ENCODE measurements around the gene CDPF1.

Gene CDPF1

DNA sequence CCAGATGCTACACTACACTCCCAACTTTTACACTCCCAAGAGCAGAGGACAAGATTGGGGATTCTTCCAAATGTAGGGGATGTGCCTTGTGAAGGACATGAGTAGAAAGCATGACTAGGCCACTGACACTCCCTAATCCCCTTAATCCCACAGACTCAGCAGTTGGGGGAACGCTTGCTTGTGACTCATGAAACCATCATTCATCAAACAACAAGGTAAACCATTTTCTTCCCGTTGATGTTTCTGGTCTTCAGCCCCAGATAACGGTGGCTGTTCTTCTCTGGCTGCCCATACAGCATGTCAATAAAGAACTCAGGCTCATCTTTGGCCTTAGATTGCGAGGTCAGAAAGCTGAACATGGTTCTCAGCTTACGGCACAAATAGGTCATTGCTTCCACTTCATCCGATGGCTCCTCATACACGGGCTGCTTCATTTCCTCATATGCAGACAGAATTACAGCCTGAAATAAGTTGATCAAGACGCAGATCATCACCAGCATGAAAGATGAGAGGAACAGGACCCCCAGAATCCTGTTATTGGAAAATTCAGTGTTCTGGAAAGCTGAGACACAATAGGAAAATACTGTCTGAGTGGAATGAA lies 6.4 kb upstream of the CDPF1 start:
- DNase-seq = no peak

DNA sequence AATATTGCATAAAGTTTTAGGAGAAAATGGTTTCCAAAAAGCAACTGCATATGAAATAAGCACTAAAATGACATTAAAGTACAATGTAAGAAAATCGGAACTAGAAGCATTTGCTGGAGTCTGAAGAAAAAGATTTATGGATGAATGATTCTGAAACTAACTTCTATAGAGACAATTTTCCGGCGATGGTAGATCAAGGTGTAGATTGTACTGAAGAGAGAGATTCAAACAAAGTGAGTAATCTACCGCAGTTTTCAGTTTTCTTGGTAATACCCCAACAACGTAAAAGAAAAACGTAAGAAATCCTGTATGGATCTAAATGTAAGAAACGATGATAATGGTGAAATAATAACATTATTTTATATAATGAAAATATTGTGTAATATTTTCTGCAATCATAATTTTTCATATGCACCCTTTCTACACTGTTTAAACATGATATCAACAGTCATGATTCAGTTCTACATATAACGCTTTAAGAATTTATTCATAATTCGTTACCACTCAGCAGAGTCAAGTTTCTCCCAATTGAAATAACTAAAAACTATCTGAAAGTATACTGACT lies 1.8 kb upstream of the CDPF1 start:
- DNase-seq = no peak

DNA sequence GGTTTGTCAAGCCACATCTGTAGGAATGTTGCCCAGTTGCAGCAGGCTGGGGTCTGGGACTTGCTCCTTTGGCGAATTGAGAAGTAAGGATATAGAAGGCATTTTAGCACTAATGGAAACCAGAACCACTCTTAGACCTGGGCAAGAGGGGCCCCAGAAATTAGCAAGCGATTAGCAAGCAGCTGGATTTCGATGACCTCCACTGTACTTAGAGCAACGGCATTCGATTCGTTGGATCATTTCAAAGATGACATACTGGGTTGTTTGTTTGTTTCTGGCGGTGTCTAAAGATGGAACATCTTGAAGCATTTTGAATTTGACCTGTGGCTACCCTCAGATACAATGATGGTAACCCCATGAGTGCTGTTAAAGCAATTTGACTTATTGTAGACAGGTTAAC lies 1.2 kb upstream of the CDPF1 start:
- DNase-seq = no peak

DNA sequence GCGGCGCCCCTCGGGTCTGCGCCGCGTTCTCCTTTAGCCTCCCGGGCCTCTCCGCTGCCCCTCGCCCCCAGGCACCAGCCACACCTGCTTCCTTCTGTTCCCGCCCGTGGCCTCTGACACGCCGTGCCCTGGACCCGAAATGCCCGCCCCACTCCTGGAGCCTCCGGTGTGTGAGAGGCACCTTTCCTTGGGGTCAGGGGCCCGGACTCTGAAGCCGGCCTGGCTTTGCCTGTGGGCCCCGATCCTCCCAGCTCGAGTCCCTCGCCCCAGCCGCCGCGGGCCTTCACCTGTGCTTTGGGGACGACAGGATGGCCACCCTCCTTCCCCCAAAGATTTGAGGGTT lies 661 bp upstream of the CDPF1 start:
- no peak for DNase-seq

DNA sequence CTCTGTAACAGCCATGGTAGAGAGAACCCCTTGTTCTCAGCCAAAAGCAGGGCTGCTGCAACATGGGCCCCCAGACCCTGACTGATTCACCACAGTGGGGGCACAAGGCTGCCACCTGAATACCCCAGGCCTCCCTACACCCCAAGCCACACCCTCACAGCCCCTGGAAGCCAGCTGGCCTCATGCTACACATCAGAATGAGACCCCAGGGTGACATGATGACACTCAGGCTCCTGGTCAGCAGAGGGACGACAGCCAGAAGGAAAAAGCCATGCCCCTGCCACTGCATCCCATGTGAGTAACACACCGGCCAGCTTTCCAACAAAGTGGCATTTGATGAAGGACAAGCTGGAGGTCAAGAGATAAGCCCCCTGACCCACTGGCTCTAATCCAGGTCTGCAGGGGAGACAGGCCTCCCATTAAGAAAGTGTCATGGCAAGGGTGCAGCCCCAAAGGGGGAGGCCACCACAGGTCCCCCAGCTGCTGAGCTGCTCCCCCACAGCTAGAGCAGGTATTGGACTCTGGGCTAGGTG lies 2.6 kb downstream of the CDPF1 start:
- no peak for DNase-seq

DNA sequence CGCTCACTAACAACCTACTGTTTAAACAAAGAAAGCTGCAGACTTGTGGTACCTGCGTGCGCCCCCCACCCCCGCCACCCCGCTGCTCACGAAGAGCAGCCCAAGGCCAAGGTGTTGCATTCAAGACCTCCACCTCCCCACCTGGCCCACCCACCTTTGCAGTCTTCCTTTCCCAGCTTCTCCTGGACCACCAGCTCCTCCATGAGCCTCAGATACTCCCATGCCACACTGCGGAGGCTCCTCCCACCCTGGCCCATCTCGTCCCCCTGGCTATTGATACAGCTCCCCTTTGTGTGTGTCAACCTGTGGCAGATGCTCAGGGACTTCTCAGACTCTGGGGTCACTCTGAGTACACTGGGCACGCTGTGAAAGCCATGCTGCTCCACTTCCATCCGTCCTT lies 3.9 kb downstream of the CDPF1 start:
- DNase-seq = no peak

DNA sequence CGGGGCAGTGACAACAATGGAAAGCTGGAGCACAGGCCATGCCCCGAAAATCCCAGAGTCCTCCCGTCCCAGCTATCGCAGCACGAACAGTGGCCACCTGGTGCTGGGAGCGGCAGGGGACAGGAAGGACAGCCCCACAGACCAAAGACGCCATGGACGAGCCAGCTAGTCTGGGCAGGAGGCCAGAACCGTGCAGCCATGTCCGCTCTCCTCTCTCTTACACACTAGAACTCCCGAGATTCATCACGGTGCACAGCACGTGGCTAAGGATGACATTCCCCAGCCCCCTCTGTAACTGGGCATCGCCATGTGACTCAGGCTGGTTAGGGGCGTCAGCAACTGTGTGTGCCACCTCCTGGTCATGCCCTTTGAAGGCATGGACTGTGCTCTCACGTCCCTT lies 4.6 kb downstream of the CDPF1 start:
- no peak for DNase-seq

DNA sequence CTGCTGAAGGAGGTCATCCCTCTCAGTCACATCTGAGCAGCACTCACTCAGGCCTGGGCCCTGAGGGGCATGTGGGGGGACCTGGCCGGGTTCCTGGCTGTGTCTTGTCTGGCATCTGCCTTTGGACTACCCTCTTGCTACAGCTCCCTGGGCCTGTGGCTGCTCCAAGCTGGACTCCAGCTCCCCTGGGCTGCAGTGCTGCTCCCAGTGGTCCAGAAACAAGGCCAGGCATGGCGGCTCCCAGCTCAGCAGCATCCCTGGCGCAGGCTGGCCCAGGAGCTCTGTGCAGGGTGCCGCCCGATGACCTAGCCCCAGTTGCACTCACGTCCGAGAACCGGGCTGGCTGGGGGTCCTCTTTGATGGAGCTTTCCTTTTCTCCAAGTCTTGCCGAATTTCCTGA lies 5.3 kb downstream of the CDPF1 start:
- no peak for DNase-seq

DNA sequence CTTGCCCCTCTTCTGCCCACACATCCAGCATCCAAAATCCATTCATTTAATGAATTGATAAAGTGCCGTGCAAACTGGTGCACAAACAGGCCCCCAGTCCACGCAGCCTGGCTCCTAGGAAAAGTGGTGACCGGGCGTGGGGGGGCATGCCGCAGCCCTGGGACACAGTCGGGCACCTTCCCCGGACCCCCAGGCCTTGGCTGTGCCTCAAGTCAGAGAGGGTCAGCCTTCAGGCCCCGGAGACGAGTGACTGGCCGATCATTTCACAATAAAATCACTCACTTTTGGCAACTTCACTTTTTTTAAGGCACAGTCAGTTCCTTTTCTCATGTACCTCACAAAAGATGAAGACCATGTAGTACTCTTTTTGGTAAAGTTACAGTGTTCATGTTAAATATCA lies 8.0 kb downstream of the CDPF1 start:
- DNase-seq = no peak

DNA sequence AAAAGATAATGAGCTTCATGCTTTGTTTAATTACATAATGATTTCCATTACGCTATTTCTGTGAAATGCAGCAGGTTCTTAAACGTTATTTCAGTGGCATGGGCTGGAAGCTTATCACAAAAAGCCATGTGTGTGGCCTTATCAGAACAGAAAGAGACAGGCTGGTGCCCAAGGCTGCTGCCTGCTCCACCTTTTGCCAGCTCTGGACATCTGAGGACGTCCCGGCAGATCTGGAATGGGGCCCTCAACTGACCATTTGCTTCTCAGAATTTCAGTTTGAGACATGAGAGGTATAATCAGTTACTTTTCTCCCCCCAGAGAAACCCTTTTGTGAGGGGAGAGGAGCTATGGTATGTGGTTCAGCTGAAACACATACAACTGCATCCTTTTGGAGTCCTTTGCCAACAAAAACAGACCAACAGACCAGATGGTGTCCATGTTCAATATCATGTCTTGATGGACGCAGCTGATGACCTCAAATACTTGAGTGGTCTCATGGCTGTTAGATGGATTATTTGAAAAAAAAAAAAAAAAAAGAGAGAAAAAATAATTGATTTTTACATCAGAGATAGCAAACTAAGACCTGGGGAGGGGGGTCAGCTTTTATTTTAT lies 8.6 kb downstream of the CDPF1 start:
- no peak for DNase-seq

DNA sequence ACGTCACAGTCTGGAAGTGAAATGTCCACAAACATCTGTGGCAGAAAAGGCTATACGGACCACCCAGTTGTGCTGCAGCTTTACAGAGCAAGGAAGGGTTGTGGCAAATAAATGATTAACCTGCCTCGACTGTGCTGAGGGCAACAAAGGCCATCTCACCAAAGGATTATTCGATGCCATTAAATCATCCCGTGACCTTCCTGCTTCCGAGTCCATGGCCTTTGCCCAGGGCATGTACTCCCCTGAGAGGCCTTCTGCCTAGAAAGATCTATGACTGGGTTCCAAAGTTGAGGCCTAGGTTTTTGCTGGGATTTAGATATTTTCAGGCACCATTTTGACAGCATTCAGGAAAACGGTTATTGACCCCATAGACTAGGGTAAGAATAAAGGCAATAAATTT lies 9.2 kb downstream of the CDPF1 start:
- no peak for DNase-seq

DNA sequence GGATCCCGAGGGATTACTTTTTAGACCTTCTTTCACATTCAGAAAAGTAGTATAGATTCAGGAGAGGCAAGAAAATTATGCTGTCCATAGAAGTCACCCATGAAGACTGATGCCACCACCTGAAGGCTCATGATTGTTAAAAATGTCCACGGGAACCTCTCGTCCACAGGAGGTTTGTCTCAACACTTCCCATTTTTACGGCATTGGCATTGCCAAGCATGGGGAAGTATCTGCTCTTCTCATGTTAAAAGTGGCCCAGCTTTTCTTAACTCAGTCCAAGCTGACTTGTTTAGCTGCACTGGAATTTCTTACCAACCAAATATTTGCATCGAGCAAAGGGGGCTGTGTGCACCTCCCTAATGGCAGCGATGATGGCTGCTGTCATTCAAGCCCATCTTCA lies 9.6 kb downstream of the CDPF1 start:
- no peak for DNase-seq

DNA sequence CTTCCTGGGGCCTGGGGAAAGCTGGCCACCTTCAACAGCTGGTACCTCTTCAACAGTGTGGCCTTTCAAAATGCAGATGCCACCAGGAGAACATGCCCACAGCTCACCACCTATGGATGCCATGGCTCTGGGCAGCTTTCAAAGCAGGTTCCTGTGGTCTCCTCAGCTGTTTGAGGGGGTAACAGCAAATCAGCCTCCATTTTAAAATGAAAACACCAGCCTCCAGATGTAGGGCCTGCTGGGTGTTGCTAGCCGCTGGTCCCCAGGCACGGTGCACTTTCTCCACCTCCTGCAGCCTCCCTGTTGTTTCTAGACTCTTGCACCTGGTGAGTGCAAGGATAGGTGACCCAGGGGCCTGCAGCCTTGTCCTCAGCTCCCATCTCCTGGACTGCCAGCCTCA lies 10.0 kb downstream of the CDPF1 start:
- no peak for DNase-seq

DNA sequence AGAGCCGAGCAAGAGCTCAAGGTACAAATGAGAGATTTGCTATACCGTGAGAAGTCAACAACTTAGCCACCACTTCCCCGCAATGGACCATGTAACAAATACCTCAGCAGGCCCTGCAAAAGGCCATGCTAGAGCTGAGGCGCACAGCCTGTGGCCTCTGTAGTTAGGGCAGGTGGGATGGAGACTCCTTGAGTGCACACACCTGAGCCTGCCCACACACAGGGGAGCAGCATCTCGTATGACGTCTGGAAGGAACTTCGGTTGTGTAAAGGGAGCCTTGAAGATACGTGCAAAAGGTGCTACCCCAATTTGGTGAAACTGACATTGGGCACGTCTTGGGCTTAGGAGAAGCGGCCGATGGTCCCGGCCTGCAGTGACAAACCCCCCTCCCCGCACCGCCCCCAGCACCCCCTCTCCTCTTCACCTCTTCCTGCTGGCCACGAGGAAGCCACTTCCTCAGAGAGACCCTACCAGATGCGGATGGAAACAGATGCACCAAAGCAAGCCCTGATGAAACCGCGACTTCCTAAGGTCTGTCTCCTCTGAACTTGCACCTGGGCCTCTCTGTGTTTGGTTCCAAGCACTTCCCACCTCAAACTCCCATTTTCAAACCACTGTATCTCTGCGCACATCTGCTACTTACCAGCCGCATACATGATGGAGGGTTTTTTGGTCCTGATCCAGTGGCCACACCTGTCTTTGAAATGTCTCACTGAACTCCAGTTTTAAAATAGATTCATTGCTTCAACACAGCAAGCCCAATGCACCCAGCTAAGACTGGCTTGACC lies 10.6 kb downstream of the CDPF1 start:
- no peak for DNase-seq

DNA sequence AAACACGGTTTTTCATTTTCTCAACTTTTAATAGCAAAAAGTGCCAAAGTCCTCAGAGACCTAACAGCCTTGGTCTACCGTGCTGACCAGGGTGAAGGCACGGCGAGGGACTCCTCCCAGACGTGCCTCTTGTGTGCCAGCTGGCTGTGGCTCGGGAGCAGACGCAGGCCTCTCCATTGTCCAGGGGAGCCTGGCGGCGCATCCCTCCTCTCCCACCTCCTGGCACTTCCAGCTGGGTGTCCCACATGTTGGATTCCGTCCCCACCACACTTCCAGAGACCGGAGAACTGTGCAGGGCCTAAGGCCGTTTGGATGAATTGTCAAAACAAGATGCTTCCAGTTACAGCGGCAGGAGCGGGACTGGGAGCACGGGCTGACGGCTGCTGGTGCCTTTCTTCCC lies 11.6 kb downstream of the CDPF1 start:
- no peak for DNase-seq

DNA sequence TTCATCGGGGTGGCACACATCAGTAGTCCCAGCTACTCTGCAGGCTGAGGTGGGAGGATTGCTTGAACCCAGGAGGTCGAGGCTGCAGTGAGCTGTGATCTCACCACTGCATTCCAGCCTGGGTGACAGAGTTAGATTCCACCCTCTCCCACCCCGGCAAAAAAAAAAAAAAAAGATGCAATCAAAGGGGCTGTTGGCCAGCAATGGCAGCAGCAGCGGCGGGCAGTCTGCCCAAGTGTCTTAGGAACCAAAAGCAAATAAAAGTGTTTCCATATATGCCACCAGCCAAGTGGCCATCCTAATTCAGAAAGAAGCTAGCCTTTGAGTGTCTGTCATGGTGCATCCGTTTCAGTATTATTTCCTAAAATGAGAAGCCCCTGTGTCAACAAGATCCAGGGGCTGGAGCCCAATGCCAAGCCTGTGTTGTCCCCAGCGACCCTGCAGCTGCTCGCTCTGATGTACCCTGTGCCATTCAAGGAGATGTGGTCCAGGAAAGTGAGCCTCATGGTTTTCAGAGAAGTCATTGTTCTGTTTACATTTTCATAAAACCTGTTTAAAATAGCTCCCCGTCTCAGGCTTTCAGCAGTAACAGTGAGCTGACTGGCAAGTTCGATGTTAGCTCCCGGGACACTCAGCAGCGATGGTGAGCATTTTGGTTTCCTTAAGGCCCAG lies 12.5 kb downstream of the CDPF1 start:
- DNase-seq = no peak

DNA sequence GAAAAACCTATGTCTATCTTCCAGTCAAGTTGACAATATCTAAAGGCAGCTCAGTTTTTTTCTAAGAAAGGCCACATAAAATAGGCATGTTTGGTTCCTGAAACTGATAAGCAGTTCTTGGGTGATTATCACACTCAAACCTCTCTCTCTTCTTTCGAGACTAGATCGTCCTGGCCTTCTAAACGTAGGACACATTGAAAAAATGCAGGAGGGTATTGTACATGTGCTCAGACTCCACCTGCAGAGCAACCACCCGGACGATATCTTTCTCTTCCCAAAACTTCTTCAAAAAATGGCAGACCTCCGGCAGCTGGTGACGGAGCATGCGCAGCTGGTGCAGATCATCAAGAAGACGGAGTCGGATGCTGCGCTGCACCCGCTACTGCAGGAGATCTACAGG lies 15.1 kb downstream of the CDPF1 start:
- DNase-seq = no peak

DNA sequence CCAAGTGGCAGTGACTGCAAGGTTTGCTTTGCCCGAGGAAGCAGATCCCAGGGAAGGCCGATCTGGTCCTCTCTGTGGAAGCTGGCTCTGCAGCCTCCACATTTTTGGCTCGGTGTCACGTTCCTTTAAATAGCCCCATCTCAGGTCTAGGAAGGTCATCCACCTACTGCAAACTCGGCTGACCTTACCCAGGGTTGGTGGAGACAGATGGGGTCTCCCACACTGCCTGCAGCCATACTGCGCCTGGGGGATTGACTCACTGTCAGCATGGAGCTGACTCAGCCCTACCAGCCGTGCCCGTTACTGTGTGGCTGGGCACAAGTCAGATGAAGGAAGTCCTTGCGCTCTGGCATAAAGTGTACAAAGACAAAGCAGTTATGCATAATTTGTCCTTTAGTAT lies 16.9 kb downstream of the CDPF1 start:
- no peak for DNase-seq

DNA sequence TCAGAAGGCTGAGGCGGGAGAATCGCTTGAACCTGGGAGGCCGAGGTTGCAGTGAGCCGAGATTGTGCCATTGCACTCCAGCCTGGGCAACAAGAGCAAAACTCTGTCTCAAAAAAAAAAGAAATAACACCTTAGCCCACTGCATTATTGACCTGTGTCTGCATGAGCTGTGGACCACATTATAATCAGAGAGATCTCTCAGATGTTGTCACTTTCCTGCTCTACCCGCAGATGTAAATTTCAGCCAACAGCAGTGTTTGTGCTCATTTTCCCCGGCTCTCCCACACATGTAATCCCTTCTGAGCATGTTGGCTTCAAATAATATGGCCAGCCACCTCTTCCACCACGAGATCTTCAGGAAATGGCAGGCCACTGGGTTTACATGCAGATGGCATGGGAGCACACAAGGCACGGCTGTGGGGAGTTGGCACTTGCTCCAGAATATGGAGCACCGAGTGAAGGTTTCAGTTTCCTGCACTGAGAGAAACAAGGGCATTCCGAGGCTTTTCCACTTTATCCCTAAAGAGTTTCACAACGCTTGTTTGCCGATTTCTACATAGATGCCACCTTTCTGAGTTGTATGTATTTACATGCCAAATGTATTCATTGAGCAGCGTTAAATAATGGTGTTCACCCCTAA lies 19.7 kb downstream of the CDPF1 start:
- DNase-seq = no peak

DNA sequence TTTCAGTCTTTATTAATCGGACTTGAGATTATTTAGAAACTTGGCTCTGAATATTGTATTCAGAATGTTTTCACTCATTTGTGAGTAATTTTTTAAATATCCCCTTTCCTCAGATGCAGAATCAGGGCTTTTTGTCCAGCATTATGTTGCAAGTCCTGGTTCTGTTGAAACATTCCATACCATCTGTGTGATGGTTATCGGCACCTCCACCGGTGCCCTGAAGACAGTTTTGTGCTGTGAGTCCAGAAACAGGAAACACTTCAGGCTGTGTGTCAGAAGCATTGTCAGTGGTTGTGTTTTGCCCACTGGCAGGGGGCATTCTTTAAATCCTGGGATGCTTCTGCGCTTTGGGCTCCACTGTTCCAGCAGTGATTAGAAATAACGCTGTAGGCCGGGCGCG lies 20.4 kb downstream of the CDPF1 start:
- no peak for DNase-seq

DNA sequence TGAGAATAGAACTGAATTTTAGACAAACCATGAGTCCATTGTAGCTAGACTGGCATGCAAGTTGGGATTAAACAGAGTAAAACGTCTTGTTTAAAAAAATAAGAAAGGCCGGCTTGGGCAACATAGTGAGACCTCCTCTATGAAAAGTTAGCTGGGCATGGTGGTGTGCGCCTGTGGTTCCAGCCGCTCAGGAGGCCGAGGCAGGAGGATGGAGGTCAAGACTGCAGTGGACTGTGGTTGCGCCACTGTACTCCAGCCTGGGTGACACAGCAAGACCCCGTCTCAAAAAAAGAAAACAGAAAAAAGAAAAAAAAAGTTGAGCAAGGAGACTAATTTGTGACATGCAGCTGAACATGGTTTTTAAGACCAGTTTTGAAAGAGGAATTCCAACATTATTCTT lies 23.5 kb downstream of the CDPF1 start:
- no peak for DNase-seq

DNA sequence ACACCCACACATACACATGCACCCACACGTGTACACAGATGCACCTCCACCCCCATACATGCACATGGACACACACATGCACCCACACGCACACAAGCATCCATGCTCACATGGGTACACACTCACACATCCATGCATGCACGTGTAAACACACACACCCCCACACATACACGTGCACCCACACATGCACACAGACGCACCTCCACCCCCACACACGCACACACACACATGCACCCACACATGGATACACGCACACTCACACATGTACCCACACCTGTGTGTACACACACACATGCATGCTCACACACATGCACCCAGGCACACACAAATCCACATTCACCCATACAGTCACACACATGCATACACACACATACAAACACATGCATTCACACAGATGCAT lies 24.5 kb downstream of the CDPF1 start:
- DNase-seq = no peak

DNA sequence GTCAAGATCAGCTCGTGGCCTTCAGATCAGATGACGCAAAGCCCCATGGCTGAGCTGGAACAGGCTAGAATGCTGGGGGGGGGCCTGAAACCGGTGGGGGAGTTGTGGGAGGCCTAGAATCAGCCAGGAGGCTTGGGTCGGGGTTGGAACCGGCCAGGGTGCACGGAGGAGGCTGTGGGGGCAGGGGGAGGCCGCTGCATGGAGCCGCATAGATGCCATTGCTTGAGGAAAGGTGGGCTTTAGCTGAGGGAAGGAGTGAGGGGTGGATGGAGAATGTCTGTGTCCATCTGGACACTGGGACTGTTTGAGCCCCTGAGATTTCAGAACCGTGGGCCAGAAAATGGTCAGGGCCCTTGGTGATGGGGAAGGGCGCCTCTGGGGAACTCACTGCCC lies 25.2 kb downstream of the CDPF1 start:
- DNase-seq = no peak

Data from NCI-H748 treated with DMSO at 0.1 percent for 48 hours (cell line).